PFSK-1 (cell line): ENCODE results near the gene NF2.

Experiments used
- FOXP2 ChIP-seq: optimal IDR thresholded peaks from 2 replicates; pipeline ENCODE3; 2011; ENCODE audit warnings: borderline replicate concordance, control low read depth, inconsistent platforms; ENCODE audit not compliant: insufficient read depth; ENCODE audit errors: extremely low read length, extremely low read depth
- POLR2AphosphoS5 ChIP-seq: IDR thresholded peaks from 2 replicates; pipeline ENCODE4 v1.6.1; 2012; ENCODE audit warnings: low read depth, mild to moderate bottlenecking, control low read depth, low read length, moderate library complexity
- SIN3A ChIP-seq: IDR thresholded peaks from 2 replicates; pipeline ENCODE4 v1.6.1; 2012; ENCODE audit warnings: mild to moderate bottlenecking, low read length, moderate library complexity, borderline replicate concordance; ENCODE audit not compliant: insufficient read depth
- TAF1 ChIP-seq: IDR thresholded peaks from 2 replicates; pipeline ENCODE4 v1.6.1; 2012; ENCODE audit warnings: low read length, control low read depth, borderline replicate concordance; ENCODE audit not compliant: insufficient read depth
- TF ChIP-seq, protein P1 (sequence below), 2 experiments: IDR thresholded peaks; 2 replicates each; pipeline versions ENCODE4 v1.6.1 to v1.8.0; 2011 to 2012; ENCODE audit warnings: low read depth in 2 of 2, low read length in 2 of 2, control low read depth in 1 of 2, inconsistent platforms in 1 of 2, mild to moderate bottlenecking in 1 of 2, moderate library complexity in 1 of 2; ENCODE audit not compliant: insufficient read depth in 1 of 2

DNA sequence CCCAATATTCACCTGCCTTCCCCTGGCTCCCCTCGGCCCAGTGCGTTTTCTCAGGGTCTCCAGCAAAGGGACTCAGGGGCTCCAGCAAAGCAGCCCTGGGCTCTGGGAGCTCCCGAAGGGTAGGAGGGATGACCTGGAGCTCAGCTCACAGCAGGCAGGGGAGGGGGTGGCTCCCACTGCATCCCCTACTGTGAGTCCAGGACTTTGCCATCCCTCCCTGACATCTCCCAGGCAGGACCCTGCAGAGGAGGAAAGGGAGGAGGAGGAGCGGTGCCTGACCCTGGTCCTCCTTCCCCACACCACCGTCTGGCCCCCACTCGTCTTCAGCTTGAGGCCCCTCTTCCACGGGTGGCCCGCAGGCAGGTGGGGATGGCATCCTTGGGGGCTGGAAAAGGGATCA, 121.4 kb downstream of the NF2 start:
- TF ChIP-seq POLR2AphosphoS5 (no peak), TAF1 (no peak), SIN3A (no peak), FOXP2 (no peak)
- TF ChIP-seq, protein P1, sequence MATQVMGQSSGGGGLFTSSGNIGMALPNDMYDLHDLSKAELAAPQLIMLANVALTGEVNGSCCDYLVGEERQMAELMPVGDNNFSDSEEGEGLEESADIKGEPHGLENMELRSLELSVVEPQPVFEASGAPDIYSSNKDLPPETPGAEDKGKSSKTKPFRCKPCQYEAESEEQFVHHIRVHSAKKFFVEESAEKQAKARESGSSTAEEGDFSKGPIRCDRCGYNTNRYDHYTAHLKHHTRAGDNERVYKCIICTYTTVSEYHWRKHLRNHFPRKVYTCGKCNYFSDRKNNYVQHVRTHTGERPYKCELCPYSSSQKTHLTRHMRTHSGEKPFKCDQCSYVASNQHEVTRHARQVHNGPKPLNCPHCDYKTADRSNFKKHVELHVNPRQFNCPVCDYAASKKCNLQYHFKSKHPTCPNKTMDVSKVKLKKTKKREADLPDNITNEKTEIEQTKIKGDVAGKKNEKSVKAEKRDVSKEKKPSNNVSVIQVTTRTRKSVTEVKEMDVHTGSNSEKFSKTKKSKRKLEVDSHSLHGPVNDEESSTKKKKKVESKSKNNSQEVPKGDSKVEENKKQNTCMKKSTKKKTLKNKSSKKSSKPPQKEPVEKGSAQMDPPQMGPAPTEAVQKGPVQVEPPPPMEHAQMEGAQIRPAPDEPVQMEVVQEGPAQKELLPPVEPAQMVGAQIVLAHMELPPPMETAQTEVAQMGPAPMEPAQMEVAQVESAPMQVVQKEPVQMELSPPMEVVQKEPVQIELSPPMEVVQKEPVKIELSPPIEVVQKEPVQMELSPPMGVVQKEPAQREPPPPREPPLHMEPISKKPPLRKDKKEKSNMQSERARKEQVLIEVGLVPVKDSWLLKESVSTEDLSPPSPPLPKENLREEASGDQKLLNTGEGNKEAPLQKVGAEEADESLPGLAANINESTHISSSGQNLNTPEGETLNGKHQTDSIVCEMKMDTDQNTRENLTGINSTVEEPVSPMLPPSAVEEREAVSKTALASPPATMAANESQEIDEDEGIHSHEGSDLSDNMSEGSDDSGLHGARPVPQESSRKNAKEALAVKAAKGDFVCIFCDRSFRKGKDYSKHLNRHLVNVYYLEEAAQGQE (IDR thresholded peaks at IDR 0.05; ENCODE audit: insufficient read depth in 1 of 2, low read depth in 2 of 2, low read length in 2 of 2): no peak
